ENCODE results near the gene AGPAT2.

The AGPAT2 gene

DNA sequence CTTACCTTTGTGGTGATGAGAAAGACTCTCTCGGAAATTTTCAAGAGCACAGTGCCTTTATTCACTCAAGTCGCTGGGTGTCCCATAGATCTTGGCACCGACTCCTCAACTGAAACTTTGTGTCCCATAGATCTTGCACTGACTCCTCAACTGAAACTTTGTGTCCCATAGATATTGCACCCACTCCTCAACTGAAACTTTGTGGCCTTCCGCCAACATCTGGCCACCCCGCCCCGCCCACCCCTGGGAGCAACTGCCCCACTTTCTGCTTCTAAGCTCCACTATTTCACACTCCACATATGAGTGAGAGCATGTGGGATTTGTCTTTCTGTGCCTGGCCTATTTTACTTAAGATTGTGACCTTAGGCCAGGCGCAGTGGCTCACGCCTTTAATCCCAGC lies 37.2 kb downstream of the AGPAT2 start:
- peaks cover 20% of the 10 kb centered on the region for H3K4me1 ChIP-seq (ENCODE audit: control insufficient read depth, insufficient read depth, low read length, poor library complexity, severe bottlenecking)
- WGBS, 2 experiments (ENCODE audit: insufficient coverage in 2 of 2): 91 to 93% methylated on average over 5 to 6 of the region's 8 CpGs
- no peaks in the 10 kb centered on the region for H3K9me3 ChIP-seq (ENCODE audit: control insufficient read depth, low read length)
- H3K4me3 ChIP-seq (ENCODE audit: extremely low read depth, insufficient read depth, low read length, poor library complexity, severe bottlenecking): no peak overlapping the region
- H3K36me3 ChIP-seq (ENCODE audit: control insufficient read depth, insufficient read depth, low read length): no peaks in the 10 kb centered on the region
- no peak overlapping the region for H3K27ac ChIP-seq (ENCODE audit: low read depth, low read length, severe bottlenecking)

GRCh38 chr9:136648751-136649150 lies 38.5 kb downstream of the AGPAT2 start:
- Histone ChIP-seq H3K4me3 (ENCODE audit: extremely low read depth, insufficient read depth, low read length, poor library complexity, severe bottlenecking) (no peak overlapping the region), H3K4me1 (ENCODE audit: control insufficient read depth, insufficient read depth, low read length, poor library complexity, severe bottlenecking) (peaks cover 25% of the 10 kb centered on the region), H3K36me3 (ENCODE audit: control insufficient read depth, insufficient read depth, low read length) (no peaks in the 10 kb centered on the region), H3K27ac (ENCODE audit: low read depth, low read length, severe bottlenecking) (no peak overlapping the region), H3K9me3 (ENCODE audit: control insufficient read depth, low read length) (no peaks in the 10 kb centered on the region)
- WGBS, 2 experiments (ENCODE audit: insufficient coverage in 2 of 2): 90 to 93% methylated on average over 15 of the region's 16 CpGs

GRCh38 chr9:136646827-136647711 lies 40.2 kb downstream of the AGPAT2 start:
- no peaks in the 10 kb centered on the region for H3K9me3 ChIP-seq (ENCODE audit: control insufficient read depth, low read length)
- peak overlapping the region; percentile 49 for H3K27ac ChIP-seq (ENCODE audit: low read depth, low read length, severe bottlenecking)
- 87 to 89% methylated on average over 22 to 25 of the region's 29 CpGs for WGBS, 2 experiments (ENCODE audit: insufficient coverage in 2 of 2)

DNA sequence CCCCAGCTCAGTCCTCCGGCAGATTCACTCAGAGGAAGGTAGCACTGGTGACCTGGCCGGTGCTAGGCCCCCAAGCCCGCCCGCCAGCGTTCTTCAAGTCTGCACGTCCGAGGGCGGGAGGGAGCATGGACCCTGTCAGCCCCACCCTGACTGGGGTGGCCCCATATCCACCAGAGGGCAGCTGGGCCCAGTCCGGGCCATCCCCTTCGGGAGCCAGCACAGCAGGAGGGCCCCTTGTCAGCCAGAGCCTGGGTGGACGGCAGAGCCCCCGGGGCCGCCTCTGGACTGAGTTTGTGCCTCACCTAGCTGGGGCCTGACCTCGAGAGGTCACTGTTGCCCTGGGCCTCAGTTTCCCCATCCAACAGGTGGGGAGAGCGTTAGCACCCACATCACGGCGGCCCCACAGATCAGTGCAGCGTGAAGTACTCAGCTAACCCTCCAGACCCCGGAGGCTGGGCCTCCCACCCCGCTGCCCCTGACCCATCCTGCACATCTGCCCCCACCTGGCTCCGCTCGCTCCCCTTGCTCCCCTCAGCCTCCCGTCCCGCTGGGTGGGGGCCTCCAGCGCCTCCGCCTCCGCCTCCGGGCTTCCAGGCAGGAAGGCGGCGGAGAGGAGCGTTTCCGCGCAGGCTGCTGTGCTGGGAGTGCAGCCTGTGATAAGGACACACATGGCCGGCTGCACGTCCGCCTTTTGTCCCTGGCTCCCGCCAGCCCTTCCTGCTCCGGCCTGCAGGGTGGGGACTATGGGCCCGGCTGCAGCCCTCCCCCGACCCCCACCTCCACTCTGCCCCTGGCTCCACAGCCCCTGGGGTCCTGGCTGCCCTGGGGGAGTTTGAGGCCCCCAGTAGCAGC lies 41.1 kb downstream of the AGPAT2 start:
- Histone ChIP-seq H3K9me3 (ENCODE audit: control insufficient read depth, low read length) (no peaks in the 10 kb centered on the region), H3K4me3 (ENCODE audit: extremely low read depth, insufficient read depth, low read length, poor library complexity, severe bottlenecking) (no peak overlapping the region), H3K27ac (ENCODE audit: low read depth, low read length, severe bottlenecking) (peak overlapping the region; percentile 49), H3K4me1 (ENCODE audit: control insufficient read depth, insufficient read depth, low read length, poor library complexity, severe bottlenecking) (peaks cover 20% of the 10 kb centered on the region), H3K36me3 (ENCODE audit: control insufficient read depth, insufficient read depth, low read length) (no peaks in the 10 kb centered on the region)
- WGBS, 2 experiments (ENCODE audit: insufficient coverage in 2 of 2): 84 to 86% methylated on average over 30 to 39 of the region's 40 CpGs

More at GRCh38 chr9:136646827-136647711, 40.2 kb downstream of the AGPAT2 start:
- no peak overlapping the region for H3K4me3 ChIP-seq (ENCODE audit: extremely low read depth, insufficient read depth, low read length, poor library complexity, severe bottlenecking)
- no peaks in the 10 kb centered on the region for H3K36me3 ChIP-seq (ENCODE audit: control insufficient read depth, insufficient read depth, low read length)
- H3K4me1 ChIP-seq (ENCODE audit: control insufficient read depth, insufficient read depth, low read length, poor library complexity, severe bottlenecking): peaks cover 20% of the 10 kb centered on the region

GRCh38 chr9:136645352-136645902 lies 41.8 kb downstream of the AGPAT2 start:
- Histone ChIP-seq H3K9me3 (ENCODE audit: control insufficient read depth, low read length) (no peaks in the 10 kb centered on the region), H3K27ac (ENCODE audit: low read depth, low read length, severe bottlenecking) (peak overlapping the region; percentile 67), H3K36me3 (ENCODE audit: control insufficient read depth, insufficient read depth, low read length) (no peaks in the 10 kb centered on the region), H3K4me1 (ENCODE audit: control insufficient read depth, insufficient read depth, low read length, poor library complexity, severe bottlenecking) (peaks cover 20% of the 10 kb centered on the region), H3K4me3 (ENCODE audit: extremely low read depth, insufficient read depth, low read length, poor library complexity, severe bottlenecking) (no peak overlapping the region)
- WGBS, 2 experiments (ENCODE audit: insufficient coverage in 2 of 2): 94% methylated on average over 15 to 16 of the region's 18 CpGs

GRCh38 chr9:136644593-136645351 lies 42.5 kb downstream of the AGPAT2 start:
- Histone ChIP-seq H3K9me3 (ENCODE audit: control insufficient read depth, low read length) (no peaks in the 10 kb centered on the region), H3K27ac (ENCODE audit: low read depth, low read length, severe bottlenecking) (peak overlapping the region; percentile 67), H3K4me1 (ENCODE audit: control insufficient read depth, insufficient read depth, low read length, poor library complexity, severe bottlenecking) (peaks cover 20% of the 10 kb centered on the region), H3K4me3 (ENCODE audit: extremely low read depth, insufficient read depth, low read length, poor library complexity, severe bottlenecking) (no peak overlapping the region), H3K36me3 (ENCODE audit: control insufficient read depth, insufficient read depth, low read length) (no peaks in the 10 kb centered on the region)
- 30 to 38% methylated on average over 25 to 26 of the region's 30 CpGs for WGBS, 2 experiments (ENCODE audit: insufficient coverage in 2 of 2)

GRCh38 chr9:136644343-136644592 lies 43.0 kb downstream of the AGPAT2 start:
- Histone ChIP-seq H3K4me1 (ENCODE audit: control insufficient read depth, insufficient read depth, low read length, poor library complexity, severe bottlenecking) (peaks cover 20% of the 10 kb centered on the region), H3K36me3 (ENCODE audit: control insufficient read depth, insufficient read depth, low read length) (no peaks in the 10 kb centered on the region), H3K27ac (ENCODE audit: low read depth, low read length, severe bottlenecking) (no peak overlapping the region), H3K4me3 (ENCODE audit: extremely low read depth, insufficient read depth, low read length, poor library complexity, severe bottlenecking) (no peak overlapping the region), H3K9me3 (ENCODE audit: control insufficient read depth, low read length) (no peaks in the 10 kb centered on the region)
- WGBS, 2 experiments (ENCODE audit: insufficient coverage in 2 of 2): 0 to 4% methylated on average over 3 to 9 of the region's 15 CpGs

- H3K4me3 ChIP-seq (ENCODE audit: extremely low read depth, insufficient read depth, low read length, poor library complexity, severe bottlenecking): no peak overlapping the region
- H3K4me1 ChIP-seq (ENCODE audit: control insufficient read depth, insufficient read depth, low read length, poor library complexity, severe bottlenecking): peaks cover 20% of the 10 kb centered on the region
- 72 to 75% methylated on average over 27 of the region's 31 CpGs for WGBS, 2 experiments (ENCODE audit: insufficient coverage in 2 of 2)
- H3K36me3 ChIP-seq (ENCODE audit: control insufficient read depth, insufficient read depth, low read length): no peaks in the 10 kb centered on the region
- no peaks in the 10 kb centered on the region for H3K9me3 ChIP-seq (ENCODE audit: control insufficient read depth, low read length)
- H3K27ac ChIP-seq (ENCODE audit: low read depth, low read length, severe bottlenecking): no peak overlapping the region
Observed at GRCh38 chr9:136643596-136644342, 43.5 kb downstream of the AGPAT2 start.

GRCh38 chr9:136642439-136642921 lies 44.8 kb downstream of the AGPAT2 start:
- WGBS, 2 experiments (ENCODE audit: insufficient coverage in 2 of 2): 53 to 78% methylated on average over 1 to 3 of the region's 7 CpGs
- H3K4me3 ChIP-seq (ENCODE audit: extremely low read depth, insufficient read depth, low read length, poor library complexity, severe bottlenecking): no peak overlapping the region
- H3K4me1 ChIP-seq (ENCODE audit: control insufficient read depth, insufficient read depth, low read length, poor library complexity, severe bottlenecking): peaks cover 20% of the 10 kb centered on the region
- H3K9me3 ChIP-seq (ENCODE audit: control insufficient read depth, low read length): no peaks in the 10 kb centered on the region
- no peak overlapping the region for H3K27ac ChIP-seq (ENCODE audit: low read depth, low read length, severe bottlenecking)
- H3K36me3 ChIP-seq (ENCODE audit: control insufficient read depth, insufficient read depth, low read length): no peaks in the 10 kb centered on the region

All from mesodermal cell (in vitro differentiated cells).